ENCODE results near the gene DUSP7. TPM values are rescaled to one million over a fixed set of nuclear protein-coding genes. Genes with fewer than 3 reads are reported as not detected.

Gene DUSP7
- total and polyA plus RNA-seq, 9 of the 15 experiments (the other 6 are each of a cell fraction or from before 2014, with no cell fraction given): 0.45 to 15.8 (median 8.2) TPM

- TF ChIP-seq MLX (CRISPR knock-in tag; conservative IDR thresholded peaks at IDR 0.05) (no peak), CREB3 (tag; conservative IDR thresholded peaks at IDR 0.05; ENCODE audit: low read depth) (no peak), ZNF354B (CRISPR knock-in tag; IDR thresholded peaks at IDR 0.05) (no peak), ATF1 (CRISPR knock-in tag; IDR thresholded peaks at IDR 0.05) (no peak), ATF1 (tag; IDR thresholded peaks at IDR 0.05) (no peak), STAG1 (CRISPR knock-in tag; IDR thresholded peaks at IDR 0.05; ENCODE audit: borderline replicate concordance) (no peak), EGR1 (conservative IDR thresholded peaks at IDR 0.05) (peak; percentile 64), SMARCC2 (IDR thresholded peaks at IDR 0.05; ENCODE audit: low read depth) (no peak), PHB2 (IDR thresholded peaks at IDR 0.05; ENCODE audit: low read depth) (no peak), HMGN3 (IDR thresholded peaks at IDR 0.05; ENCODE audit: borderline replicate concordance, extremely low read depth, insufficient read length, low read depth, low read length) (peak; percentile 6), KLF6 (CRISPR knock-in tag; IDR thresholded peaks at IDR 0.05; ENCODE audit: borderline replicate concordance) (no peak)
- TF ChIP-seq, protein P1, sequence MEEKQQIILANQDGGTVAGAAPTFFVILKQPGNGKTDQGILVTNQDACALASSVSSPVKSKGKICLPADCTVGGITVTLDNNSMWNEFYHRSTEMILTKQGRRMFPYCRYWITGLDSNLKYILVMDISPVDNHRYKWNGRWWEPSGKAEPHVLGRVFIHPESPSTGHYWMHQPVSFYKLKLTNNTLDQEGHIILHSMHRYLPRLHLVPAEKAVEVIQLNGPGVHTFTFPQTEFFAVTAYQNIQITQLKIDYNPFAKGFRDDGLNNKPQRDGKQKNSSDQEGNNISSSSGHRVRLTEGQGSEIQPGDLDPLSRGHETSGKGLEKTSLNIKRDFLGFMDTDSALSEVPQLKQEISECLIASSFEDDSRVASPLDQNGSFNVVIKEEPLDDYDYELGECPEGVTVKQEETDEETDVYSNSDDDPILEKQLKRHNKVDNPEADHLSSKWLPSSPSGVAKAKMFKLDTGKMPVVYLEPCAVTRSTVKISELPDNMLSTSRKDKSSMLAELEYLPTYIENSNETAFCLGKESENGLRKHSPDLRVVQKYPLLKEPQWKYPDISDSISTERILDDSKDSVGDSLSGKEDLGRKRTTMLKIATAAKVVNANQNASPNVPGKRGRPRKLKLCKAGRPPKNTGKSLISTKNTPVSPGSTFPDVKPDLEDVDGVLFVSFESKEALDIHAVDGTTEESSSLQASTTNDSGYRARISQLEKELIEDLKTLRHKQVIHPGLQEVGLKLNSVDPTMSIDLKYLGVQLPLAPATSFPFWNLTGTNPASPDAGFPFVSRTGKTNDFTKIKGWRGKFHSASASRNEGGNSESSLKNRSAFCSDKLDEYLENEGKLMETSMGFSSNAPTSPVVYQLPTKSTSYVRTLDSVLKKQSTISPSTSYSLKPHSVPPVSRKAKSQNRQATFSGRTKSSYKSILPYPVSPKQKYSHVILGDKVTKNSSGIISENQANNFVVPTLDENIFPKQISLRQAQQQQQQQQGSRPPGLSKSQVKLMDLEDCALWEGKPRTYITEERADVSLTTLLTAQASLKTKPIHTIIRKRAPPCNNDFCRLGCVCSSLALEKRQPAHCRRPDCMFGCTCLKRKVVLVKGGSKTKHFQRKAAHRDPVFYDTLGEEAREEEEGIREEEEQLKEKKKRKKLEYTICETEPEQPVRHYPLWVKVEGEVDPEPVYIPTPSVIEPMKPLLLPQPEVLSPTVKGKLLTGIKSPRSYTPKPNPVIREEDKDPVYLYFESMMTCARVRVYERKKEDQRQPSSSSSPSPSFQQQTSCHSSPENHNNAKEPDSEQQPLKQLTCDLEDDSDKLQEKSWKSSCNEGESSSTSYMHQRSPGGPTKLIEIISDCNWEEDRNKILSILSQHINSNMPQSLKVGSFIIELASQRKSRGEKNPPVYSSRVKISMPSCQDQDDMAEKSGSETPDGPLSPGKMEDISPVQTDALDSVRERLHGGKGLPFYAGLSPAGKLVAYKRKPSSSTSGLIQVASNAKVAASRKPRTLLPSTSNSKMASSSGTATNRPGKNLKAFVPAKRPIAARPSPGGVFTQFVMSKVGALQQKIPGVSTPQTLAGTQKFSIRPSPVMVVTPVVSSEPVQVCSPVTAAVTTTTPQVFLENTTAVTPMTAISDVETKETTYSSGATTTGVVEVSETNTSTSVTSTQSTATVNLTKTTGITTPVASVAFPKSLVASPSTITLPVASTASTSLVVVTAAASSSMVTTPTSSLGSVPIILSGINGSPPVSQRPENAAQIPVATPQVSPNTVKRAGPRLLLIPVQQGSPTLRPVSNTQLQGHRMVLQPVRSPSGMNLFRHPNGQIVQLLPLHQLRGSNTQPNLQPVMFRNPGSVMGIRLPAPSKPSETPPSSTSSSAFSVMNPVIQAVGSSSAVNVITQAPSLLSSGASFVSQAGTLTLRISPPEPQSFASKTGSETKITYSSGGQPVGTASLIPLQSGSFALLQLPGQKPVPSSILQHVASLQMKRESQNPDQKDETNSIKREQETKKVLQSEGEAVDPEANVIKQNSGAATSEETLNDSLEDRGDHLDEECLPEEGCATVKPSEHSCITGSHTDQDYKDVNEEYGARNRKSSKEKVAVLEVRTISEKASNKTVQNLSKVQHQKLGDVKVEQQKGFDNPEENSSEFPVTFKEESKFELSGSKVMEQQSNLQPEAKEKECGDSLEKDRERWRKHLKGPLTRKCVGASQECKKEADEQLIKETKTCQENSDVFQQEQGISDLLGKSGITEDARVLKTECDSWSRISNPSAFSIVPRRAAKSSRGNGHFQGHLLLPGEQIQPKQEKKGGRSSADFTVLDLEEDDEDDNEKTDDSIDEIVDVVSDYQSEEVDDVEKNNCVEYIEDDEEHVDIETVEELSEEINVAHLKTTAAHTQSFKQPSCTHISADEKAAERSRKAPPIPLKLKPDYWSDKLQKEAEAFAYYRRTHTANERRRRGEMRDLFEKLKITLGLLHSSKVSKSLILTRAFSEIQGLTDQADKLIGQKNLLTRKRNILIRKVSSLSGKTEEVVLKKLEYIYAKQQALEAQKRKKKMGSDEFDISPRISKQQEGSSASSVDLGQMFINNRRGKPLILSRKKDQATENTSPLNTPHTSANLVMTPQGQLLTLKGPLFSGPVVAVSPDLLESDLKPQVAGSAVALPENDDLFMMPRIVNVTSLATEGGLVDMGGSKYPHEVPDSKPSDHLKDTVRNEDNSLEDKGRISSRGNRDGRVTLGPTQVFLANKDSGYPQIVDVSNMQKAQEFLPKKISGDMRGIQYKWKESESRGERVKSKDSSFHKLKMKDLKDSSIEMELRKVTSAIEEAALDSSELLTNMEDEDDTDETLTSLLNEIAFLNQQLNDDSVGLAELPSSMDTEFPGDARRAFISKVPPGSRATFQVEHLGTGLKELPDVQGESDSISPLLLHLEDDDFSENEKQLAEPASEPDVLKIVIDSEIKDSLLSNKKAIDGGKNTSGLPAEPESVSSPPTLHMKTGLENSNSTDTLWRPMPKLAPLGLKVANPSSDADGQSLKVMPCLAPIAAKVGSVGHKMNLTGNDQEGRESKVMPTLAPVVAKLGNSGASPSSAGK (IDR thresholded peaks at IDR 0.05): no peak
- TF ChIP-seq, protein P2, sequence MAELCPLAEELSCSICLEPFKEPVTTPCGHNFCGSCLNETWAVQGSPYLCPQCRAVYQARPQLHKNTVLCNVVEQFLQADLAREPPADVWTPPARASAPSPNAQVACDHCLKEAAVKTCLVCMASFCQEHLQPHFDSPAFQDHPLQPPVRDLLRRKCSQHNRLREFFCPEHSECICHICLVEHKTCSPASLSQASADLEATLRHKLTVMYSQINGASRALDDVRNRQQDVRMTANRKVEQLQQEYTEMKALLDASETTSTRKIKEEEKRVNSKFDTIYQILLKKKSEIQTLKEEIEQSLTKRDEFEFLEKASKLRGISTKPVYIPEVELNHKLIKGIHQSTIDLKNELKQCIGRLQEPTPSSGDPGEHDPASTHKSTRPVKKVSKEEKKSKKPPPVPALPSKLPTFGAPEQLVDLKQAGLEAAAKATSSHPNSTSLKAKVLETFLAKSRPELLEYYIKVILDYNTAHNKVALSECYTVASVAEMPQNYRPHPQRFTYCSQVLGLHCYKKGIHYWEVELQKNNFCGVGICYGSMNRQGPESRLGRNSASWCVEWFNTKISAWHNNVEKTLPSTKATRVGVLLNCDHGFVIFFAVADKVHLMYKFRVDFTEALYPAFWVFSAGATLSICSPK (IDR thresholded peaks at IDR 0.05; ENCODE audit: borderline replicate concordance): no peak
Observed at GRCh38 chr3:52056521-52056967, at the start of gene DUSP7 (continued).
